A549 (cell line): Measurements from ENCODE around the gene GID4. TPM values are rescaled to one million over a fixed set of nuclear protein-coding genes. Genes with fewer than 3 reads are reported as not detected.

Experiments used
- ATAC-seq, 2 experiments: fragments of 200-7000 bp in 1 of 2; fragments of >200 bp in 1 of 2; cut with Nextera tagmentation in 1 of 2; cut with Tn5 transposase in 1 of 2; 3 replicates each; pipeline versions ENCODE4 v1.8.0 to v1.9.1; 2018 to 2020; ENCODE audit warnings: mild to moderate bottlenecking in 1 of 2, moderate library complexity in 1 of 2
- CTCF ChIA-PET: fragments of 300-600 bp; sonication (Branson Sonifier 250); formaldehyde crosslinking; extraction: SDS; loops from one replicate; lab custom pipeline; 2021; ENCODE audit warnings: antibody characterized with exemption, inconsistent platforms; lab: Yijun Ruan, JAX
- POLR2A ChIA-PET: fragments of 350-600 bp; formaldehyde crosslinking; extraction: SDS; loops from one replicate; lab custom pipeline; 2021; ENCODE audit warnings: antibody characterized with exemption, inconsistent platforms; lab: Yijun Ruan, JAX
- DNase-seq, 2 experiments: peaks; one replicate each; pipeline versions ENCODE4 v3.0.0 to v3.0.0-alpha.2; 2011 to 2016; ENCODE audit warnings: low read depth in 1 of 2, low spot score in 1 of 2
- FAIRE-seq: peaks from 2 replicates; lab custom pipeline; 2011; peaks lifted over from hg19 to GRCh38; lab: Jason Lieb, UNC
- H3K27ac ChIP-seq, 2 experiments: fragments of >200 bp; sonication (Bioruptor Twin); formaldehyde crosslinking; 3 replicates each; pipeline ENCODE4 v1.5.1; 2016 to 2017
- H3K4me1 ChIP-seq: fragments of >200 bp; sonication (Bioruptor Twin); formaldehyde crosslinking; 3 replicates; pipeline ENCODE4 v1.6.1; 2016
- H3K4me2 ChIP-seq: fragments of >200 bp; sonication (Bioruptor Twin); formaldehyde crosslinking; 3 replicates; pipeline ENCODE4 v1.6.1; 2016
- H3K4me3 ChIP-seq: fragments of >200 bp; sonication (Bioruptor Twin); formaldehyde crosslinking; 3 replicates; pipeline ENCODE4 v1.5.1; 2016
- H3K9me3 ChIP-seq: fragments of >200 bp; sonication (Bioruptor Twin); formaldehyde crosslinking; 3 replicates; pipeline ENCODE4 v1.6.1; 2016
- CHD4 ChIP-seq: fragments of 200-600 bp; sonication (generic); IDR thresholded peaks from 2 replicates; pipeline ENCODE4 v1.6.1; 2016; ENCODE audit warnings: antibody characterized with exemption, mild to moderate bottlenecking, borderline replicate concordance
- CTCF ChIP-seq: fragments of >200 bp; sonication (Bioruptor Twin); formaldehyde crosslinking; IDR thresholded peaks from 3 replicates; pipeline ENCODE4 v1.5.1; 2016
- E2F6 ChIP-seq: IDR thresholded peaks from 2 replicates; pipeline ENCODE4 v1.6.1; 2012; ENCODE audit warnings: low read depth, borderline replicate concordance
- ESRRA ChIP-seq: fragments of 150-350 bp; IDR thresholded peaks from 2 replicates; pipeline ENCODE4 v1.6.1; 2014; ENCODE audit warnings: mild to moderate bottlenecking, low read length, borderline replicate concordance
- FOSB ChIP-seq: fragments of 250-450 bp; sonication (Bioruptor Pico); IDR thresholded peaks from 2 replicates; pipeline ENCODE4 v1.5.0; 2020; ENCODE audit warnings: mild to moderate bottlenecking, moderate library complexity
- FOSL2 ChIP-seq, 2 experiments: fragments of 450-650 bp in 1 of 2; fragments of >200 bp in 1 of 2; sonication (Bioruptor Twin) in 1 of 2; formaldehyde crosslinking; IDR thresholded peaks; 2 replicates each; pipeline versions ENCODE4 v1.5.0 to v1.6.1; 2016 to 2020; ENCODE audit warnings: mild to moderate bottlenecking in 1 of 2, moderate library complexity in 1 of 2
- GATA3 ChIP-seq: IDR thresholded peaks from 2 replicates; pipeline ENCODE4 v1.6.1; 2012; ENCODE audit warnings: borderline replicate concordance
- HEYL ChIP-seq: fragments of 250-450 bp; sonication (Bioruptor Pico); IDR thresholded peaks from 2 replicates; pipeline ENCODE4 v1.8.0; 2021; ENCODE audit warnings: mild to moderate bottlenecking, moderate library complexity
- JUNB ChIP-seq: fragments of >200 bp; sonication (Bioruptor Twin); formaldehyde crosslinking; IDR thresholded peaks from 2 replicates; pipeline ENCODE4 v1.6.1; 2016
- KDM1A ChIP-seq: fragments of 200-600 bp; sonication (generic); IDR thresholded peaks from 2 replicates; pipeline ENCODE4 v1.6.1; 2016; ENCODE audit warnings: low read depth, mild to moderate bottlenecking
- MAX ChIP-seq: IDR thresholded peaks from 2 replicates; pipeline ENCODE4 v1.6.1; 2012
- NFE2L2 ChIP-seq: fragments of 150-350 bp; conservative IDR thresholded peaks from 2 replicates; pipeline ENCODE4 v1.6.1; 2014; ENCODE audit warnings: low read length
- NR3C1 ChIP-seq: fragments of >200 bp; sonication (Bioruptor Twin); formaldehyde crosslinking; IDR thresholded peaks from 3 replicates; pipeline ENCODE4 v1.6.1; 2017
- PHF8 ChIP-seq: fragments of 200-600 bp; sonication (generic); IDR thresholded peaks from 2 replicates; pipeline ENCODE4 v1.6.1; 2016; ENCODE audit warnings: low read depth, mild to moderate bottlenecking, antibody characterized with exemption, moderate library complexity, borderline replicate concordance
- RAD21 ChIP-seq, 2 experiments: fragments of >200 bp in 1 of 2; sonication (Bioruptor Twin) in 1 of 2; formaldehyde crosslinking in 1 of 2; IDR thresholded peaks in 1 of 2; conservative IDR thresholded peaks in 1 of 2; 2 replicates in 1 of 2; 3 replicates in 1 of 2; pipeline ENCODE4 v1.6.1; 2012 to 2018; ENCODE audit warnings: inconsistent platforms in 1 of 2
- ZC3H11A ChIP-seq: fragments of 450-650 bp; IDR thresholded peaks from 2 replicates; pipeline ENCODE4 v1.6.1; 2014; ENCODE audit warnings: antibody characterized with exemption, mild to moderate bottlenecking
- ZFP36 ChIP-seq: fragments of 450-650 bp; IDR thresholded peaks from 2 replicates; pipeline ENCODE4 v1.6.1; 2014; ENCODE audit warnings: borderline replicate concordance; ENCODE audit not compliant: partially characterized antibody
- WGBS: methylation state at CpG from one replicate; pipeline ENCODE4 v1.1.6; 2017; ENCODE audit errors: missing lambda C conversion rate; 5-methylcytosine and 5-hydroxymethylcytosine counted together
- polyA plus RNA-seq, 4 experiments: library from polyadenylated mRNA; depleted of rRNA in 3 of 4; stranded (reverse); fragments of >200 nt; fragmentation: RNase III in 1 of 4; extraction: RNeasy Plus Mini Kit Qiagen cat#74134 plus additional on column Dnase treatment in 1 of 4; gene quantifications; 2 replicates in 3 of 4; 3 replicates in 1 of 4; pipeline ENCODE4 v1.2.3, GENCODE V29; 2011 to 2017
- TF ChIP-seq, protein P1 (sequence below): fragments of 200-600 bp; sonication (generic); IDR thresholded peaks from 2 replicates; pipeline ENCODE4 v1.6.1; 2016; ENCODE audit warnings: antibody characterized with exemption, mild to moderate bottlenecking, moderate library complexity

The GID4 gene
- polyA plus RNA-seq, 2 of the 4 experiments (the other 2 are of a cell fraction) = 11.2 to 11.5 TPM

GRCh38 chr17:18027280-18027679 lies 11.9 kb upstream of the GID4 start:
- ChIA-PET POLR2A (no interaction called here), CTCF (interaction anchor here (1.0 to 7.6 kb wide), 8 partner anchors 20 to 207 kb away, joined by 3 to 51 read pairs (median 5); no protein-coding TSS in a partner anchor)
- Histone ChIP-seq H3K27ac (no peak overlapping the region), H3K4me2 (no peak overlapping the region), H3K9me3 (no peaks in the 10 kb centered on the region), H3K4me1 (peaks cover 11% of the 10 kb centered on the region; the same call in 2 of the 3 replicates), H3K4me3 (no peak overlapping the region)
- ATAC-seq = no peak
- TF ChIP-seq RAD21 (conservative IDR thresholded peaks at IDR 0.05 in 1 of 2, IDR thresholded peaks at IDR 0.05 in 1 of 2) (no peak), PHF8 (no peak), MAX (no peak), FOSB (CRISPR knock-in tag) (no peak), NR3C1 (no peak), ZFP36 (no peak)
- 94% methylated on average over 6 of the region's 6 CpGs for WGBS
- DNase-seq = no peak
- FAIRE-seq = no peak

GRCh38 chr17:18028114-18028951 lies 10.9 kb upstream of the GID4 start:
- 84% methylated on average over 11 of the region's 11 CpGs for WGBS

DNA sequence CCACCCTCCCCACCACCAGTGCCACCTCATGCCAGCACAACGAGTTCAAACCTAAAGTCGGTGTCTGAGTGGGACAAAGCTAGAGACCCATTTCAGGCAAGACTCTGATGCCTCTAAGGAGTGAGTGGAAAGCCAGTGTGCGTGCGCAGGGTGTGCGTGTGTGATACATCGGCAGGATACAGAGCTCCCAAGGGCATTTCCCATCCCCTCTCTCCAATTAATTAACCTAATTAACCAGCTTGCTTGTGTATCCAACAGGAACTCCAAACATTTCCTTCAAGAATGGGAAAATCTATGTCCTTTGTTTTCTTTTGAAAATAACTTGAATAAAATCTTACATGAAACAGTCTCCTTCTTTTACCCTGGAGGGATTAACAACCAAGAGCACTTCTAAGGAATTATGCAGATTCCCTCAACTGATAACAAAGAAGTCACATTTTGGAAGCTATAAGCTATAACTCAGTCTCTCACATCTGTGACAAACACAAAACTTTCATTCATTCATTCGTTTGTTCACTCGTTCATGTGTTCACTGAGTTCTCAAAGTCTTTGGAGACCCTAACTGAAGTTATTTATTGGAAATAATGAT lies 10.2 kb upstream of the GID4 start:
- WGBS = 90% methylated on average over 8 of the region's 8 CpGs
- FAIRE-seq (no peak), DNase-seq (no peak), ATAC-seq (no peak)
- H3K4me2 ChIP-seq = no peak overlapping the region
- no peak overlapping the region for H3K27ac ChIP-seq
- H3K9me3 ChIP-seq = no peaks in the 10 kb centered on the region
- H3K4me3 ChIP-seq = no peak overlapping the region
- POLR2A ChIA-PET = no interaction called here
- peaks cover 11% of the 10 kb centered on the region; the same call in 2 of the 3 replicates for H3K4me1 ChIP-seq
- CTCF ChIA-PET = interaction anchor here (0.6 to 2.9 kb wide), 12 partner anchors 10 to 369 kb away, joined by 3 to 25 read pairs (median 4); no protein-coding TSS in a partner anchor
- TF ChIP-seq CHD4 = no peak
- no peak for TF ChIP-seq KDM1A
- TF ChIP-seq ZFP36 = no peak
- TF ChIP-seq ESRRA = no peak
- TF ChIP-seq GATA3 = no peak
- no peak for TF ChIP-seq CTCF
- TF ChIP-seq NFE2L2 = no peak
- TF ChIP-seq E2F6 = no peak
- TF ChIP-seq MAX = no peak

More at GRCh38 chr17:18028114-18028951, 10.9 kb upstream of the GID4 start:
- H3K27ac ChIP-seq = no peak overlapping the region
- no peak overlapping the region for H3K4me2 ChIP-seq
- H3K4me3 ChIP-seq = no peak overlapping the region
- no peak for DNase-seq
- ATAC-seq = no peak
- no peaks in the 10 kb centered on the region for H3K9me3 ChIP-seq
- POLR2A ChIA-PET = no interaction called here
- TF ChIP-seq ZC3H11A = no peak
- no peak for TF ChIP-seq JUNB
- TF ChIP-seq NFE2L2 = no peak
- no peak for TF ChIP-seq FOSL2 (IDR thresholded peaks at IDR 0.05)
- TF ChIP-seq FOSL2 (CRISPR knock-in tag; IDR thresholded peaks at IDR 0.05) = no peak
- no peak for TF ChIP-seq MAX
- TF ChIP-seq, protein P1, sequence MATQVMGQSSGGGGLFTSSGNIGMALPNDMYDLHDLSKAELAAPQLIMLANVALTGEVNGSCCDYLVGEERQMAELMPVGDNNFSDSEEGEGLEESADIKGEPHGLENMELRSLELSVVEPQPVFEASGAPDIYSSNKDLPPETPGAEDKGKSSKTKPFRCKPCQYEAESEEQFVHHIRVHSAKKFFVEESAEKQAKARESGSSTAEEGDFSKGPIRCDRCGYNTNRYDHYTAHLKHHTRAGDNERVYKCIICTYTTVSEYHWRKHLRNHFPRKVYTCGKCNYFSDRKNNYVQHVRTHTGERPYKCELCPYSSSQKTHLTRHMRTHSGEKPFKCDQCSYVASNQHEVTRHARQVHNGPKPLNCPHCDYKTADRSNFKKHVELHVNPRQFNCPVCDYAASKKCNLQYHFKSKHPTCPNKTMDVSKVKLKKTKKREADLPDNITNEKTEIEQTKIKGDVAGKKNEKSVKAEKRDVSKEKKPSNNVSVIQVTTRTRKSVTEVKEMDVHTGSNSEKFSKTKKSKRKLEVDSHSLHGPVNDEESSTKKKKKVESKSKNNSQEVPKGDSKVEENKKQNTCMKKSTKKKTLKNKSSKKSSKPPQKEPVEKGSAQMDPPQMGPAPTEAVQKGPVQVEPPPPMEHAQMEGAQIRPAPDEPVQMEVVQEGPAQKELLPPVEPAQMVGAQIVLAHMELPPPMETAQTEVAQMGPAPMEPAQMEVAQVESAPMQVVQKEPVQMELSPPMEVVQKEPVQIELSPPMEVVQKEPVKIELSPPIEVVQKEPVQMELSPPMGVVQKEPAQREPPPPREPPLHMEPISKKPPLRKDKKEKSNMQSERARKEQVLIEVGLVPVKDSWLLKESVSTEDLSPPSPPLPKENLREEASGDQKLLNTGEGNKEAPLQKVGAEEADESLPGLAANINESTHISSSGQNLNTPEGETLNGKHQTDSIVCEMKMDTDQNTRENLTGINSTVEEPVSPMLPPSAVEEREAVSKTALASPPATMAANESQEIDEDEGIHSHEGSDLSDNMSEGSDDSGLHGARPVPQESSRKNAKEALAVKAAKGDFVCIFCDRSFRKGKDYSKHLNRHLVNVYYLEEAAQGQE = no peak
- no peak for TF ChIP-seq HEYL (CRISPR knock-in tag)
- H3K4me1 ChIP-seq = peaks cover 11% of the 10 kb centered on the region; the same call in 2 of the 3 replicates
- CTCF ChIA-PET = interaction anchor here (0.6 to 2.9 kb wide), 13 partner anchors 8 to 369 kb away, joined by 3 to 25 read pairs (median 4); no protein-coding TSS in a partner anchor
- FAIRE-seq = no peak
